H1 (cell line): ENCODE results near the gene ZBTB20. TPM values are rescaled to one million over a fixed set of nuclear protein-coding genes. Genes with fewer than 3 reads are reported as not detected.

Experiments
- CTCF ChIA-PET: fragments of 300-600 bp; sonication (Branson Sonifier 250); formaldehyde crosslinking; loops from one replicate; lab custom pipeline; 2021; ENCODE audit not compliant: partially characterized antibody; lab: Charles Lee
- POLR2A ChIA-PET: fragments of 300-600 bp; sonication (Branson Sonifier 250); formaldehyde crosslinking; loops from one replicate; lab custom pipeline; 2021; ENCODE audit warnings: inconsistent platforms; ENCODE audit not compliant: partially characterized antibody; lab: Charles Lee
- DNase-seq, 2 experiments: peaks; one replicate each; pipeline versions ENCODE4 v3.0.0 to v3.0.0-alpha.2; 2010 to 2022; ENCODE audit warnings: low spot score in 2 of 2, low read depth in 1 of 2, mixed read lengths in 1 of 2
- FAIRE-seq: peaks from 2 replicates; lab custom pipeline; 2011; peaks lifted over from hg19 to GRCh38; lab: Jason Lieb, UNC
- H2AFZ ChIP-seq: 2 replicates; pipeline ENCODE4 v1.8.1; 2012; ENCODE audit warnings: low read length, inconsistent platforms
- H2AK5ac ChIP-seq: 2 replicates; pipeline ENCODE4 v1.6.1; 2013; ENCODE audit warnings: low read depth, low read length
- H2BK120ac ChIP-seq: replicated peaks from 2 replicates; pipeline ENCODE3; 2013; ENCODE audit warnings: low read depth, low read length, inconsistent platforms
- H2BK12ac ChIP-seq: 2 replicates; pipeline ENCODE4 v1.6.1; 2013; ENCODE audit warnings: low read depth, low read length
- H2BK15ac ChIP-seq: 2 replicates; pipeline ENCODE4 v1.6.1; 2013; ENCODE audit warnings: low read length
- H2BK20ac ChIP-seq: 2 replicates; pipeline ENCODE4 v1.6.1; 2013; ENCODE audit warnings: low read length
- H2BK5ac ChIP-seq: 2 replicates; pipeline ENCODE4 v1.6.1; 2013; ENCODE audit warnings: low read depth, low read length
- H3K14ac ChIP-seq: 2 replicates; pipeline ENCODE4 v1.6.1; 2013; ENCODE audit warnings: inconsistent platforms; ENCODE audit not compliant: insufficient read length
- H3K18ac ChIP-seq: 2 replicates; pipeline ENCODE4 v1.6.1; 2013; ENCODE audit warnings: low read length; ENCODE audit errors: extremely low read depth
- H3K23ac ChIP-seq: 2 replicates; pipeline ENCODE4 v1.6.1; 2013; ENCODE audit warnings: inconsistent platforms; ENCODE audit not compliant: insufficient read length
- H3K23me2 ChIP-seq: 2 replicates; pipeline ENCODE4 v1.6.1; 2013; ENCODE audit warnings: low read depth, low read length
- H3K27ac ChIP-seq: 2 replicates; pipeline ENCODE4 v1.6.1; 2011; ENCODE audit warnings: low read depth, low read length, inconsistent platforms
- H3K27me3 ChIP-seq, 4 experiments: replicated peaks in 1 of 4; 1 replicate in 1 of 4; 2 replicates in 3 of 4; pipeline versions ENCODE4 v1.6.1 to v1.8.1; 2011 to 2013; ENCODE audit warnings: low read length in 3 of 4, mild to moderate bottlenecking in 3 of 4, inconsistent platforms in 2 of 4, mixed read lengths in 2 of 4, moderate library complexity in 1 of 4; ENCODE audit not compliant: control insufficient read depth in 3 of 4, insufficient read depth in 3 of 4; ENCODE audit errors: extremely low read depth in 1 of 4
- H3K36me3 ChIP-seq, 4 experiments: 2 replicates each; pipeline versions ENCODE4 v1.6.1 to v1.8.1; 2011 to 2013; ENCODE audit warnings: mild to moderate bottlenecking in 4 of 4, low read length in 3 of 4, moderate library complexity in 2 of 4, control low read depth in 1 of 4, inconsistent platforms in 1 of 4; ENCODE audit not compliant: insufficient read depth in 4 of 4, control insufficient read depth in 2 of 4
- H3K4ac ChIP-seq: replicated peaks from 2 replicates; pipeline ENCODE3; 2013; ENCODE audit warnings: low read length, low read depth, mixed read lengths, inconsistent platforms; ENCODE audit not compliant: insufficient read length
- H3K4me1 ChIP-seq, 4 experiments: replicated peaks in 1 of 4; 1 replicate in 1 of 4; 2 replicates in 3 of 4; pipeline versions ENCODE4 v1.6.1 to v1.8.1; 2011 to 2013; ENCODE audit warnings: low read length in 3 of 4, inconsistent platforms in 2 of 4, mixed read lengths in 1 of 4; ENCODE audit not compliant: insufficient read depth in 4 of 4, control insufficient read depth in 3 of 4
- H3K4me2 ChIP-seq, 2 experiments: 2 replicates each; pipeline versions ENCODE4 v1.6.1 to v1.8.1; 2011 to 2013; ENCODE audit warnings: low read depth in 2 of 2, low read length in 2 of 2, control low read depth in 1 of 2, inconsistent platforms in 1 of 2, mild to moderate bottlenecking in 1 of 2; ENCODE audit not compliant: insufficient read depth in 1 of 2
- H3K4me3 ChIP-seq, 4 experiments: fragments of 200-600, 300-600 bp in 1 of 4; sonication (generic), shearing (Covaris generic), sonication (Bioruptor Twin) in 1 of 4; 2 replicates each; pipeline versions ENCODE4 v1.5.1 to v1.8.1; 2011 to 2016; ENCODE audit warnings: low read length in 4 of 4, low read depth in 3 of 4, control low read depth in 2 of 4, inconsistent platforms in 2 of 4, mild to moderate bottlenecking in 2 of 4, mixed read lengths in 1 of 4, moderate library complexity in 1 of 4; ENCODE audit not compliant: insufficient read depth in 2 of 4; ENCODE audit errors: extremely low read depth in 1 of 4
- H3K56ac ChIP-seq: replicated peaks from 2 replicates; pipeline ENCODE3; 2013; ENCODE audit warnings: low read depth, mild to moderate bottlenecking, mixed read lengths, low read length, inconsistent platforms; ENCODE audit not compliant: insufficient read length
- H3K79me1 ChIP-seq: 2 replicates; pipeline ENCODE4 v1.6.1; 2013; ENCODE audit warnings: low read depth, low read length, control low read depth
- H3K79me2 ChIP-seq, 2 experiments: 2 replicates each; pipeline versions ENCODE4 v1.6.1 to v1.8.1; 2012 to 2013; ENCODE audit warnings: low read length in 2 of 2, mild to moderate bottlenecking in 2 of 2, inconsistent platforms in 1 of 2; ENCODE audit not compliant: insufficient read depth in 2 of 2, control insufficient read depth in 1 of 2
- H3K9ac ChIP-seq, 4 experiments: replicated peaks in 1 of 4; 1 replicate in 1 of 4; 2 replicates in 3 of 4; pipeline versions ENCODE4 v1.6.1 to v1.8.1; 2011 to 2013; ENCODE audit warnings: low read depth in 3 of 4, low read length in 3 of 4, control low read depth in 2 of 4, mild to moderate bottlenecking in 2 of 4, moderate library complexity in 2 of 4, inconsistent platforms in 1 of 4; ENCODE audit errors: extremely low read depth in 1 of 4
- H3K9me3 ChIP-seq, 2 experiments: 2 replicates each; pipeline versions ENCODE4 v1.6.1 to v1.8.1; 2012 to 2013; ENCODE audit warnings: mild to moderate bottlenecking in 2 of 2, moderate library complexity in 2 of 2, control low read depth in 1 of 2, inconsistent platforms in 1 of 2, low read depth in 1 of 2, low read length in 1 of 2, mixed read lengths in 1 of 2; ENCODE audit not compliant: insufficient read depth in 2 of 2
- H4K20me1 ChIP-seq, 2 experiments: replicated peaks in 1 of 2; 2 replicates each; pipeline versions ENCODE3 to v1.8.1; 2011 to 2013; ENCODE audit warnings: inconsistent platforms in 2 of 2, low read length in 2 of 2, mild to moderate bottlenecking in 1 of 2; ENCODE audit not compliant: insufficient read depth in 2 of 2, control insufficient read depth in 1 of 2
- H4K5ac ChIP-seq: 2 replicates; pipeline ENCODE4 v1.6.1; 2013; ENCODE audit warnings: low read length, low read depth, mixed read lengths, inconsistent platforms; ENCODE audit not compliant: insufficient read length
- H4K8ac ChIP-seq: 2 replicates; pipeline ENCODE4 v1.8.0; 2013; ENCODE audit warnings: mild to moderate bottlenecking, moderate library complexity, low read length, inconsistent platforms; ENCODE audit not compliant: insufficient read depth; ENCODE audit errors: extremely low read depth
- H4K91ac ChIP-seq: replicated peaks from 2 replicates; pipeline ENCODE3; 2013; ENCODE audit warnings: low read length, mixed read lengths, inconsistent platforms; ENCODE audit not compliant: insufficient read length
- BACH1 ChIP-seq: IDR thresholded peaks from 2 replicates; pipeline ENCODE4 v1.6.1; 2012; ENCODE audit warnings: low read length, improper control_type of control experiment
- BCL11A ChIP-seq, 2 experiments: IDR thresholded peaks; one replicate each; pipeline ENCODE4 v1.6.1; 2011; ENCODE audit warnings: low read depth in 2 of 2, low read length in 2 of 2, mild to moderate bottlenecking in 2 of 2
- BRCA1 ChIP-seq: IDR thresholded peaks from 2 replicates; pipeline ENCODE4 v1.6.1; 2012; ENCODE audit warnings: low read depth, low read length, improper control_type of control experiment
- CEBPB ChIP-seq: IDR thresholded peaks from 2 replicates; pipeline ENCODE4 v1.6.1; 2012; ENCODE audit warnings: low read depth, low read length
- JUN ChIP-seq: IDR thresholded peaks from 2 replicates; pipeline ENCODE4 v1.6.1; 2011; ENCODE audit warnings: low read depth, mild to moderate bottlenecking, improper control_type of control experiment, low read length
- NANOG ChIP-seq: IDR thresholded peaks from 2 replicates; pipeline ENCODE4 v1.6.1; 2011; ENCODE audit warnings: low read length, low read depth, mild to moderate bottlenecking, inconsistent platforms; ENCODE audit not compliant: insufficient read depth, poor library complexity, severe bottlenecking
- NRF1 ChIP-seq: IDR thresholded peaks from 2 replicates; pipeline ENCODE4 v1.6.1; 2011; ENCODE audit warnings: mild to moderate bottlenecking, low read depth, low read length, improper control_type of control experiment
- PHF8 ChIP-seq: fragments of 200-600 bp; sonication (generic); conservative IDR thresholded peaks from 2 replicates; pipeline ENCODE4 v1.7.1; 2012; ENCODE audit warnings: low read depth, mild to moderate bottlenecking, inconsistent platforms, low read length, moderate library complexity
- POU5F1 ChIP-seq: IDR thresholded peaks from 2 replicates; pipeline ENCODE4 v1.6.1; 2011; ENCODE audit warnings: low read depth, mild to moderate bottlenecking, low read length, moderate library complexity
- RBBP5 ChIP-seq: IDR thresholded peaks from 2 replicates; pipeline ENCODE4 v1.7.1; 2012; ENCODE audit warnings: low read depth, mild to moderate bottlenecking, inconsistent platforms, low read length, moderate library complexity, borderline replicate concordance
- RNF2 ChIP-seq: fragments of 200-900, 300-1000 bp; sonication (generic); IDR thresholded peaks from 2 replicates; pipeline ENCODE4 v1.7.1; 2016; ENCODE audit warnings: borderline replicate concordance, low read depth, mild to moderate bottlenecking, antibody characterized with exemption, low read length; ENCODE audit not compliant: poor library complexity, severe bottlenecking; ENCODE audit errors: missing control alignments
- SP1 ChIP-seq: IDR thresholded peaks from 2 replicates; pipeline ENCODE4 v1.6.1; 2011; ENCODE audit warnings: low read depth, low read length
- SP4 ChIP-seq: IDR thresholded peaks from 2 replicates; pipeline ENCODE4 v1.6.1; 2012; ENCODE audit warnings: low read length, inconsistent platforms
- TEAD4 ChIP-seq: IDR thresholded peaks from 2 replicates; pipeline ENCODE4 v1.6.1; 2012; ENCODE audit warnings: low read depth, low read length, inconsistent platforms, mixed read lengths
- WGBS, 2 experiments: shearing (Covaris generic) in 1 of 2; methylation state at CpG; one replicate each; pipeline versions ENCODE4 v1.1.6 to v1.1.7; 2013 to 2015; ENCODE audit warnings: low lambda C conversion rate in 2 of 2, mixed read lengths in 2 of 2, inconsistent platforms in 1 of 2, low coverage in 1 of 2, missing lambda C conversion rate in 1 of 2; ENCODE audit not compliant: insufficient replicate concordance in 2 of 2, insufficient coverage in 1 of 2, insufficient read length in 1 of 2; ENCODE audit errors: extremely low coverage in 1 of 2, missing lambda C conversion rate in 1 of 2; 5-methylcytosine and 5-hydroxymethylcytosine counted together
- polyA plus RNA-seq, 7 experiments: library from polyadenylated mRNA; depleted of rRNA in 3 of 7; stranded (reverse) in 5 of 7; unstranded in 2 of 7; fragments of >200 nt in 5 of 7; fragments of 200-250 nt in 2 of 7; gene quantifications; 1 replicate in 5 of 7; 2 replicates in 1 of 7; 4 replicates in 1 of 7; pipeline versions ENCODE4 v1.2.1 to v1.2.3, GENCODE V29; 2011 to 2013; ENCODE audit warnings: missing spikeins in 2 of 7, mixed read lengths in 2 of 7
- total RNA-seq: library from RNA; stranded (reverse); fragmentation: NEBNext Ultra II Directional; extraction: Animal tissue kit (Norgen Biotek cat#: 25700); gene quantifications from 2 replicates; pipeline ENCODE4 v1.2.1, GENCODE V29; 2021
- TF ChIP-seq, protein P1 (sequence below): IDR thresholded peaks from 2 replicates; pipeline ENCODE4 v1.6.1; 2012; ENCODE audit warnings: inconsistent platforms

The ZBTB20 gene
- total and polyA plus RNA-seq, 2 of the 8 experiments (the other 6 are each of a cell fraction or from before 2014, with no cell fraction given) = 0.35 to 1.3 TPM

- H3K27me3 ChIP-seq = no peaks in the 10 kb centered on the region
- no peaks in the 10 kb centered on the region for H3K9me3 ChIP-seq
- POLR2A ChIA-PET = no interaction called here
- H3K4me2 ChIP-seq = no peak overlapping the region
- no peak overlapping the region for H3K14ac ChIP-seq
- no peak overlapping the region for H4K91ac ChIP-seq
- H3K18ac ChIP-seq = no peak overlapping the region
- no peaks in the 10 kb centered on the region for H3K79me1 ChIP-seq
- H4K20me1 ChIP-seq = no peaks in the 10 kb centered on the region
- no peaks in the 10 kb centered on the region for H3K79me2 ChIP-seq
- DNase-seq (no peak), FAIRE-seq (no peak)
- H4K8ac ChIP-seq = no peak overlapping the region
- H2BK12ac ChIP-seq = no peak overlapping the region
- WGBS, 2 experiments = 95% methylated on average over 2 of the region's 2 CpGs; no CpG with 5 or more reads in 1 of the 2 experiments
- H4K5ac ChIP-seq = no peak overlapping the region
- no peak overlapping the region for H3K4ac ChIP-seq
- H3K56ac ChIP-seq = no peak overlapping the region
- H3K23me2 ChIP-seq = peaks cover 1% of the 10 kb centered on the region; the same call in 1 of the 2 replicates
- no peak overlapping the region for H2BK20ac ChIP-seq
- H3K23ac ChIP-seq = no peak overlapping the region
- no peak overlapping the region for H2BK120ac ChIP-seq
- H3K9ac ChIP-seq = no peak overlapping the region
- H3K27ac ChIP-seq = no peak overlapping the region
- no peaks in the 10 kb centered on the region for H3K36me3 ChIP-seq
- H2AFZ ChIP-seq = no peak overlapping the region
- no peak overlapping the region for H2BK15ac ChIP-seq
- CTCF ChIA-PET = interaction anchor here (0.7 to 5.7 kb wide), 13 partner anchors 9 to 369 kb away, joined by 3 to 30 read pairs (median 4); no protein-coding TSS in a partner anchor
- no peaks in the 10 kb centered on the region for H3K4me1 ChIP-seq
- no peak overlapping the region for H2BK5ac ChIP-seq
- no peak overlapping the region for H2AK5ac ChIP-seq
- no peak overlapping the region for H3K4me3 ChIP-seq
- no peak for TF ChIP-seq TEAD4
- no peak for TF ChIP-seq CEBPB
- no peak for TF ChIP-seq RBBP5
- no peak for TF ChIP-seq PHF8
- TF ChIP-seq BRCA1 = no peak
- TF ChIP-seq, protein P1, sequence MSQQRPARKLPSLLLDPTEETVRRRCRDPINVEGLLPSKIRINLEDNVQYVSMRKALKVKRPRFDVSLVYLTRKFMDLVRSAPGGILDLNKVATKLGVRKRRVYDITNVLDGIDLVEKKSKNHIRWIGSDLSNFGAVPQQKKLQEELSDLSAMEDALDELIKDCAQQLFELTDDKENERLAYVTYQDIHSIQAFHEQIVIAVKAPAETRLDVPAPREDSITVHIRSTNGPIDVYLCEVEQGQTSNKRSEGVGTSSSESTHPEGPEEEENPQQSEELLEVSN = no peak
- TF ChIP-seq NRF1 = no peak
- TF ChIP-seq NANOG = no peak
- TF ChIP-seq JUN = no peak
- TF ChIP-seq SP1 = no peak
- TF ChIP-seq SP4 = no peak
- no peak for TF ChIP-seq BACH1
- TF ChIP-seq BCL11A (IDR thresholded peaks at IDR 0.05; ENCODE audit: low read depth in 2 of 2, low read length in 2 of 2) = no peak
- no peak for TF ChIP-seq POU5F1
- no peak for TF ChIP-seq RNF2
Observed at GRCh38 chr3:114525278-114525677, 621.8 kb downstream of the ZBTB20 start.
